Esophagus squamous epithelium (tissue), 4 donors: ENCODE measurements around the gene RUSF1.

ENCODE experiments used
- POLR2A ChIP-seq, 4 donors: fragments of 450-650 bp; IDR thresholded peaks; one replicate each; pipeline ENCODE4 v1.6.1; 2017; ENCODE audit warnings: antibody characterized with exemption in 4 of 4, mild to moderate bottlenecking in 4 of 4, moderate library complexity in 3 of 4
- TF ChIP-seq, protein P1 (sequence below), 6 experiments: fragments of 450-650 bp in 4 of 6; fragments of 200-600 bp in 2 of 6; sonication (generic) in 2 of 6; IDR thresholded peaks; one replicate each; pipeline ENCODE4 v1.5.1; 2016 to 2019; ENCODE audit warnings: antibody characterized with exemption in 6 of 6, mild to moderate bottlenecking in 4 of 6, moderate library complexity in 4 of 6

DNA sequence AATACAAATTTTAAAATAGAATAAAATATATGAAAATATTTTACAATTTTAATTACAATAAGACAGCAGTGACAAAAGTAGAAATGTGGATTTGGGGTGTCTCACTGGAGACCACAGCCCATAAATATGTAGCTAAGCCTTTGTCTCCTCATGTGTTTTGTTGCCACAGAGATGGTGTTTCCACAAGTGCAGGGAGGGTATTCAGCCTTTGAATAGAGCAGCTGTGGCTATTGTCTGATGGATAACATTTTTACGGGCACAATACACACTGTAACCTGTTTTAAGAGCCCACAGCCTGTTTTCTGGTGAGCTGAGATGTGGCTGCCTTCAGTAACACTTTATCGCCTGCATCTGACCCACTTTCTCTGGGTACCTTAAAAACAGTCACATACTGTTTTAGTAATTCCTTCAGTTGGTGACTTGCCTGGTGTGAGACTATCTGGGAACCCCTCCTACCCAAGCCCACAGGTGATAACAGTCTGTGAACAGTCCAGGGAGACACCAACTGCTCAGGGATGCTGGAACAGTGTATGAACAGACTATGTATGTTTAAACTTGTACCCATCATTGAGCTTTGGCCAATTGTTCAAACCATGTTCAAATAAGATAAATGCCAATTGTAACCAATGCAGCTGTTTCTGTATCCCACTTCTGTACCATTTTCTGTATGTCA is 11.7 kb upstream of the RUSF1 start:
- TF ChIP-seq, protein P1, sequence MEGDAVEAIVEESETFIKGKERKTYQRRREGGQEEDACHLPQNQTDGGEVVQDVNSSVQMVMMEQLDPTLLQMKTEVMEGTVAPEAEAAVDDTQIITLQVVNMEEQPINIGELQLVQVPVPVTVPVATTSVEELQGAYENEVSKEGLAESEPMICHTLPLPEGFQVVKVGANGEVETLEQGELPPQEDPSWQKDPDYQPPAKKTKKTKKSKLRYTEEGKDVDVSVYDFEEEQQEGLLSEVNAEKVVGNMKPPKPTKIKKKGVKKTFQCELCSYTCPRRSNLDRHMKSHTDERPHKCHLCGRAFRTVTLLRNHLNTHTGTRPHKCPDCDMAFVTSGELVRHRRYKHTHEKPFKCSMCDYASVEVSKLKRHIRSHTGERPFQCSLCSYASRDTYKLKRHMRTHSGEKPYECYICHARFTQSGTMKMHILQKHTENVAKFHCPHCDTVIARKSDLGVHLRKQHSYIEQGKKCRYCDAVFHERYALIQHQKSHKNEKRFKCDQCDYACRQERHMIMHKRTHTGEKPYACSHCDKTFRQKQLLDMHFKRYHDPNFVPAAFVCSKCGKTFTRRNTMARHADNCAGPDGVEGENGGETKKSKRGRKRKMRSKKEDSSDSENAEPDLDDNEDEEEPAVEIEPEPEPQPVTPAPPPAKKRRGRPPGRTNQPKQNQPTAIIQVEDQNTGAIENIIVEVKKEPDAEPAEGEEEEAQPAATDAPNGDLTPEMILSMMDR (IDR thresholded peaks at IDR 0.05), result no peak
- no peak for TF ChIP-seq POLR2A (IDR thresholded peaks at IDR 0.05)
